PC-3 (cell line): ENCODE results near the gene FAM151A. TPM values are rescaled to one million over a fixed set of nuclear protein-coding genes. Genes with fewer than 3 reads are reported as not detected.

Experiments used
- ATAC-seq: fragments of 200-7000 bp; cut with Tn5 transposase; 2 replicates; pipeline ENCODE4 v1.9.1; 2020; ENCODE audit warnings: mild to moderate bottlenecking, moderate library complexity
- BruUV-seq: library from RNA; stranded (reverse); fragments of 400-500 nt; replicated peaks from 2 replicates; lab custom pipeline; 2021; lab: Mats Ljungman, UMichigan
- CTCF ChIA-PET: fragments of 300-600 bp; sonication (Branson Sonifier 250); formaldehyde crosslinking; loops from one replicate; lab custom pipeline; 2022; ENCODE audit warnings: antibody characterized with exemption; lab: Charles Lee
- POLR2A ChIA-PET: fragments of 300-600 bp; sonication (Branson Sonifier 250); formaldehyde crosslinking; loops from one replicate; lab custom pipeline; 2022; ENCODE audit warnings: antibody characterized with exemption; ENCODE audit not compliant: unreplicated experiment; lab: Charles Lee
- DNase-seq: peaks from one replicate; pipeline ENCODE4 v3.0.0-alpha.2; 2015
- H2AFZ ChIP-seq: fragments of 300-600 bp; sonication (generic); 2 replicates; pipeline ENCODE4 v1.6.0; 2016; ENCODE audit warnings: antibody characterized with exemption, low read length
- H3F3A ChIP-seq: fragments of 300-600 bp; sonication (generic); one replicate; pipeline ENCODE4 v1.6.0; 2017; ENCODE audit warnings: antibody characterized with exemption, low read length, control low read depth, mild to moderate bottlenecking; ENCODE audit not compliant: unreplicated experiment
- H3K27ac ChIP-seq: fragments of 300-600 bp; sonication (generic); 2 replicates; pipeline ENCODE4 v1.5.1; 2016; ENCODE audit warnings: mild to moderate bottlenecking, low read length
- H3K27me3 ChIP-seq: fragments of 300-600 bp; sonication (generic); 2 replicates; pipeline ENCODE4 v1.6.1; 2016; ENCODE audit warnings: low read length, mixed read lengths
- H3K36me3 ChIP-seq: fragments of 300-600 bp; sonication (generic); 2 replicates; pipeline ENCODE4 v1.6.1; 2016; ENCODE audit warnings: low read depth, mixed run types, low read length, mixed read lengths
- H3K4me1 ChIP-seq: fragments of 300-600 bp; sonication (generic); 2 replicates; pipeline ENCODE4 v1.5.1; 2016; ENCODE audit warnings: low read length; ENCODE audit not compliant: insufficient read depth
- H3K4me2 ChIP-seq: fragments of 300-600 bp; sonication (generic); 2 replicates; pipeline ENCODE4 v1.6.0; 2016; ENCODE audit warnings: low read length
- H3K4me3 ChIP-seq: fragments of 300-600 bp; sonication (generic); 2 replicates; pipeline ENCODE4 v1.5.1; 2016; ENCODE audit warnings: mild to moderate bottlenecking, low read length, mixed read lengths
- H3K79me2 ChIP-seq: fragments of 300-600 bp; sonication (generic); 2 replicates; pipeline ENCODE4 v1.6.1; 2017; ENCODE audit warnings: low read length, mixed read lengths
- H3K9ac ChIP-seq: fragments of 300-600 bp; sonication (generic); 2 replicates; pipeline ENCODE4 v1.6.0; 2016; ENCODE audit warnings: mild to moderate bottlenecking, low read length
- H3K9me2 ChIP-seq: fragments of 300-600 bp; sonication (generic); replicated peaks from 2 replicates; pipeline ENCODE4 v1.6.1; 2016; ENCODE audit warnings: mixed run types, low read length, mixed read lengths
- H3K9me3 ChIP-seq: fragments of 300-600 bp; sonication (generic); 2 replicates; pipeline ENCODE4 v1.6.1; 2016; ENCODE audit warnings: low read length, mixed read lengths
- H4K20me1 ChIP-seq: fragments of 300-600 bp; sonication (generic); 2 replicates; pipeline ENCODE4 v1.6.1; 2016; ENCODE audit warnings: low read length, mixed read lengths
- CTCF ChIP-seq: fragments of 300-600 bp; sonication (generic); conservative IDR thresholded peaks from 2 replicates; pipeline ENCODE4 v1.5.1; 2017; ENCODE audit warnings: antibody characterized with exemption, low read depth, mild to moderate bottlenecking, low read length
- EZH2 ChIP-seq: fragments of 300-600 bp; sonication (generic); IDR thresholded peaks from one replicate; pipeline ENCODE4 v1.6.1; 2017; ENCODE audit warnings: antibody characterized with exemption, mild to moderate bottlenecking, low read length; ENCODE audit not compliant: unreplicated experiment
- EZH2phosphoT487 ChIP-seq: fragments of 300-600 bp; sonication (generic); IDR thresholded peaks from 2 replicates; pipeline ENCODE4 v1.6.1; 2018; ENCODE audit warnings: mild to moderate bottlenecking, antibody characterized with exemption, low read length, borderline replicate concordance
- intact Hi-C: fragments of 100-400 bp; cut with micrococcal nuclease; formaldehyde crosslinking; loops from 2 replicates; pipeline ENCODE4 v1.9.0; 2023
- total RNA-seq: library from RNA; depleted of rRNA; stranded (reverse); fragments of >200 nt; gene quantifications from 2 replicates; pipeline ENCODE4 v1.2.3, GENCODE V29; 2014

Gene FAM151A
- total RNA-seq, 1 experiment from 2014 or later = not detected

GRCh38 chr1:54610048-54610447 lies 13.3 kb downstream of the FAM151A start:
- Histone ChIP-seq H2AFZ (no peak overlapping the region), H3K4me3 (no peak overlapping the region), H3K9me3 (no peaks in the 10 kb centered on the region), H3K4me2 (no peak overlapping the region), H3F3A (no peaks in the 10 kb centered on the region), H3K79me2 (no peaks in the 10 kb centered on the region), H3K36me3 (no peaks in the 10 kb centered on the region), H4K20me1 (no peaks in the 10 kb centered on the region), H3K9ac (no peak overlapping the region), H3K27me3 (no peaks in the 10 kb centered on the region), H3K27ac (no peak overlapping the region), H3K9me2 (no peaks in the 10 kb centered on the region), H3K4me1 (no peaks in the 10 kb centered on the region)
- DNase-seq (no peak), ATAC-seq (no peak)
- intact Hi-C loops = no loop called here
- POLR2A ChIA-PET = no interaction called here
- TF ChIP-seq EZH2phosphoT487 (no peak), CTCF (no peak), EZH2 (no peak)
- CTCF ChIA-PET = no interaction called here
- no TSS peak for BruUV-seq

GRCh38 chr1:54609301-54609921 lies 13.9 kb downstream of the FAM151A start:
- TF ChIP-seq EZH2phosphoT487 (no peak), CTCF (no peak), EZH2 (no peak)
- Histone ChIP-seq H3K27ac (no peak overlapping the region), H2AFZ (no peak overlapping the region), H3F3A (no peaks in the 10 kb centered on the region), H3K79me2 (no peaks in the 10 kb centered on the region), H3K4me2 (no peak overlapping the region), H4K20me1 (no peaks in the 10 kb centered on the region), H3K4me1 (peaks cover 4% of the 10 kb centered on the region; the same call in 1 of the 2 replicates), H3K36me3 (no peaks in the 10 kb centered on the region), H3K9me2 (no peaks in the 10 kb centered on the region), H3K27me3 (no peaks in the 10 kb centered on the region), H3K4me3 (no peak overlapping the region), H3K9ac (no peak overlapping the region), H3K9me3 (no peaks in the 10 kb centered on the region)
- no peak for DNase-seq
- ATAC-seq = no peak
- POLR2A ChIA-PET = no interaction called here
- intact Hi-C loops = no loop called here
- BruUV-seq = no TSS peak
- CTCF ChIA-PET = no interaction called here

GRCh38 chr1:54608566-54609230 lies 14.6 kb downstream of the FAM151A start:
- Histone ChIP-seq H3K27ac (no peak overlapping the region), H3K4me1 (peaks cover 5% of the 10 kb centered on the region; the same call in 1 of the 2 replicates), H3K9me2 (no peaks in the 10 kb centered on the region), H4K20me1 (no peaks in the 10 kb centered on the region), H3K27me3 (no peaks in the 10 kb centered on the region), H3K4me3 (no peak overlapping the region), H3F3A (no peaks in the 10 kb centered on the region), H3K9me3 (no peaks in the 10 kb centered on the region), H3K4me2 (no peak overlapping the region), H3K79me2 (no peaks in the 10 kb centered on the region), H3K9ac (no peak overlapping the region), H2AFZ (no peak overlapping the region), H3K36me3 (no peaks in the 10 kb centered on the region)
- intact Hi-C loops = no loop called here
- ChIA-PET POLR2A (no interaction called here), CTCF (no interaction called here)
- BruUV-seq = no TSS peak
- DNase-seq (no peak), ATAC-seq (no peak)
- no peak for TF ChIP-seq EZH2
- TF ChIP-seq CTCF = no peak
- TF ChIP-seq EZH2phosphoT487 = no peak
